Kidney (tissue), 14 donors: ENCODE measurements around the gene NR3C1. TPM values are rescaled to one million over a fixed set of nuclear protein-coding genes. Genes with fewer than 3 reads are reported as not detected.

ENCODE experiments used
- DNase-seq, 5 donors: peaks; one replicate each; pipeline ENCODE4 v3.0.0-alpha.2; 2013 to 2020
- FAIRE-seq: peaks from 2 replicates; lab custom pipeline; 2012; peaks lifted over from hg19 to GRCh38; lab: Jason Lieb, UNC
- H3K27ac ChIP-seq, 2 donors: one replicate each; pipeline ENCODE4 v1.7.0; 2013; ENCODE audit warnings: low read depth in 2 of 2, low read length in 2 of 2, inconsistent platforms in 1 of 2
- H3K27me3 ChIP-seq: one replicate; pipeline ENCODE4 v1.7.1; 2013; ENCODE audit warnings: low read length, inconsistent platforms; ENCODE audit not compliant: control insufficient read depth, insufficient read depth
- H3K36me3 ChIP-seq, 3 donors: one replicate each; pipeline versions ENCODE4 v1.7.0 to v1.7.1; 2013; ENCODE audit warnings: low read length in 3 of 3, control low read depth in 1 of 3, inconsistent platforms in 1 of 3; ENCODE audit not compliant: insufficient read depth in 3 of 3, control insufficient read depth in 2 of 3
- H3K4me1 ChIP-seq, 3 donors: one replicate each; pipeline versions ENCODE4 v1.7.0 to v1.7.1; 2013; ENCODE audit warnings: low read length in 3 of 3, inconsistent platforms in 1 of 3, low read depth in 1 of 3; ENCODE audit not compliant: control insufficient read depth in 2 of 3, insufficient read depth in 2 of 3
- H3K4me3 ChIP-seq, 3 donors: one replicate each; pipeline versions ENCODE4 v1.7.0 to v1.8.1; 2013; ENCODE audit warnings: low read length in 3 of 3, control low read depth in 1 of 3, inconsistent platforms in 1 of 3
- H3K9ac ChIP-seq, 3 donors: one replicate each; pipeline versions ENCODE4 v1.7.0 to v1.7.1; 2013; ENCODE audit warnings: low read length in 3 of 3, control low read depth in 1 of 3, inconsistent platforms in 1 of 3
- H3K9me3 ChIP-seq, 3 donors: one replicate each; pipeline versions ENCODE4 v1.7.0 to v1.7.1; 2013; ENCODE audit warnings: low read length in 3 of 3, control low read depth in 1 of 3, inconsistent platforms in 1 of 3; ENCODE audit not compliant: control insufficient read depth in 2 of 3, insufficient read depth in 1 of 3
- intact Hi-C: fragments of 100-400 bp; cut with DNase I; formaldehyde crosslinking; loops from one replicate; pipeline ENCODE4 v1.11.1; 2022
- polyA plus RNA-seq: library from polyadenylated mRNA; stranded (reverse); fragments of 350-450 nt; fragmentation: Illumina TruSeq; extraction: RNeasy Lipid Tissue Mini Kit (QIAGEN cat#74804); gene quantifications from one replicate; pipeline ENCODE4 v1.2.3, GENCODE V29; 2014; ENCODE audit warnings: low read depth, low replicate concordance; ENCODE audit not compliant: insufficient read depth
- total RNA-seq: library from RNA; stranded (reverse); fragmentation: NEBNext Ultra II Directional; extraction: Animal tissue kit (Norgen Biotek cat#: 25700); gene quantifications from one replicate; pipeline ENCODE4 v1.2.1, GENCODE V29; 2021
- TF ChIP-seq, protein P1 (sequence below): IDR thresholded peaks from 3 replicates; pipeline ENCODE4 v1.5.1; 2012; ENCODE audit warnings: mild to moderate bottlenecking, moderate library complexity, borderline replicate concordance; ENCODE audit not compliant: insufficient read depth; ENCODE audit errors: extremely low read depth
- donor health status: control.
- donor health status: control.
- donor health status: control.
- donor health status: control.
- donor health status: control.
- donor health status: DM: yes; HTN: yes; CAD: no.
- donor health status: Normal renal cell carcinoma (clear cell type).

NR3C1 gene
- total and polyA plus RNA-seq, 2 donors from 2014 or later, result 23.4 to 69.0 TPM

DNA sequence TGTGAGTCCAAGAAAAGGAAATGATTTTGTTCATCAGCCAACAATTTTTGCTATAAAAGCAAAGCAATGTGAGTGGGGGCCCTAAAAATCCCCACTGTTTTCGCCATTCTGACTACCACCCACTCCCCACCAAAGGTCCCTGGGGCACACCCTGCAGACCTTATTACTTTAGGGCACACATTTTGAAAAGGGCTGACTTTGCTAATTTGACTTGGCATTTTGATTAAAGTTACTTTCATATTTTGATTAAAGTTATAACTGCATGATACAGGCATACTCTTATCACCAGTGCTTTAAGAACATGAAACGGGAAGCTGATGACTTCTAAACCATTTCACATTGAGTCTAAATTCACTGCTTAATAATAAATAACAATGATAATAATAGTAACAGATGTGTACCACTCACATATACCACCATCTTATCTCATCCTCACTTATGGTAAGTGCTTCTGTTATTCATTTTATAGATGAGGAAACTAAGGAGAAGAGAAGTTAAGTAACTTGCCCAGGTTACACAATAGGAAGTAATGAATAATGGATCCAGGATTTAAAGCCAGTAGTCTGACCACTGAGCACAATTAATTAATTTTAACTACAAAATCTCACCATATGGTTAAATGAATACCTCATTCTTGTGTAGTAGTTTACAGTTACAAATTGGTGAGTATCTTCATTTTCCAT is 25.4 kb upstream of the NR3C1 start:
- H3K27ac ChIP-seq, result no peak overlapping the region
- no peaks in the 10 kb centered on the region for H3K27me3 ChIP-seq
- H3K36me3 ChIP-seq, result no peaks in the 10 kb centered on the region
- peaks cover 0 to 2% (median 0%) of the 10 kb centered on the region in 3 donors for H3K4me1 ChIP-seq
- no peak for DNase-seq
- no peak overlapping the region for H3K9ac ChIP-seq
- no peaks in the 10 kb centered on the region for H3K9me3 ChIP-seq
- FAIRE-seq, result no peak
- no peak overlapping the region for H3K4me3 ChIP-seq
- intact Hi-C loops, result no loop called here
- TF ChIP-seq, protein P1, sequence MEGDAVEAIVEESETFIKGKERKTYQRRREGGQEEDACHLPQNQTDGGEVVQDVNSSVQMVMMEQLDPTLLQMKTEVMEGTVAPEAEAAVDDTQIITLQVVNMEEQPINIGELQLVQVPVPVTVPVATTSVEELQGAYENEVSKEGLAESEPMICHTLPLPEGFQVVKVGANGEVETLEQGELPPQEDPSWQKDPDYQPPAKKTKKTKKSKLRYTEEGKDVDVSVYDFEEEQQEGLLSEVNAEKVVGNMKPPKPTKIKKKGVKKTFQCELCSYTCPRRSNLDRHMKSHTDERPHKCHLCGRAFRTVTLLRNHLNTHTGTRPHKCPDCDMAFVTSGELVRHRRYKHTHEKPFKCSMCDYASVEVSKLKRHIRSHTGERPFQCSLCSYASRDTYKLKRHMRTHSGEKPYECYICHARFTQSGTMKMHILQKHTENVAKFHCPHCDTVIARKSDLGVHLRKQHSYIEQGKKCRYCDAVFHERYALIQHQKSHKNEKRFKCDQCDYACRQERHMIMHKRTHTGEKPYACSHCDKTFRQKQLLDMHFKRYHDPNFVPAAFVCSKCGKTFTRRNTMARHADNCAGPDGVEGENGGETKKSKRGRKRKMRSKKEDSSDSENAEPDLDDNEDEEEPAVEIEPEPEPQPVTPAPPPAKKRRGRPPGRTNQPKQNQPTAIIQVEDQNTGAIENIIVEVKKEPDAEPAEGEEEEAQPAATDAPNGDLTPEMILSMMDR, result no peak

DNA sequence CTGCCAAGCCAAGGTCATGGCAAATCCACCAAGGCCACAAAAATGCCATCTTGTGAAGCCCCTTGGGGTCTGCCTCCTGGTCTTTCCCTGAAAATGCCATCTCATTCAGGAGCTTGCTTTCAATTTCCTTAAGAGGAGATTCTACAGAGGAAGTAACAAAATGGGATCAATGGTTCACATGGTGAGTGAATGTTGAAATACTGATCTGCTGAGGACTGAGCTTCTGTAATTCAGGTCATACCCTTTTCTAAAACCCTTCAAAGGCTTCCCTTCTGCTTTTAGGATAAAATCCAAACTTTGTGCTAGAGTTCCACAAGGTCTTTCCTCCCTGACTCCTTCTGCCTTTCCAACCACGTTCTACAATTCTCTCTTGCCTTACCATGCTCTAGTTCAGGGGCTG is 24.7 kb upstream of the NR3C1 start:
- no peak overlapping the region for H3K9ac ChIP-seq
- DNase-seq, result no peak
- TF ChIP-seq, protein P1, result no peak
- H3K4me3 ChIP-seq, result no peak overlapping the region
- no peak overlapping the region for H3K27ac ChIP-seq
- no peaks in the 10 kb centered on the region for H3K4me1 ChIP-seq
- H3K36me3 ChIP-seq, result no peaks in the 10 kb centered on the region
- intact Hi-C loops, result no loop called here
- no peaks in the 10 kb centered on the region for H3K9me3 ChIP-seq
- no peak for FAIRE-seq
- H3K27me3 ChIP-seq, result no peaks in the 10 kb centered on the region

DNA sequence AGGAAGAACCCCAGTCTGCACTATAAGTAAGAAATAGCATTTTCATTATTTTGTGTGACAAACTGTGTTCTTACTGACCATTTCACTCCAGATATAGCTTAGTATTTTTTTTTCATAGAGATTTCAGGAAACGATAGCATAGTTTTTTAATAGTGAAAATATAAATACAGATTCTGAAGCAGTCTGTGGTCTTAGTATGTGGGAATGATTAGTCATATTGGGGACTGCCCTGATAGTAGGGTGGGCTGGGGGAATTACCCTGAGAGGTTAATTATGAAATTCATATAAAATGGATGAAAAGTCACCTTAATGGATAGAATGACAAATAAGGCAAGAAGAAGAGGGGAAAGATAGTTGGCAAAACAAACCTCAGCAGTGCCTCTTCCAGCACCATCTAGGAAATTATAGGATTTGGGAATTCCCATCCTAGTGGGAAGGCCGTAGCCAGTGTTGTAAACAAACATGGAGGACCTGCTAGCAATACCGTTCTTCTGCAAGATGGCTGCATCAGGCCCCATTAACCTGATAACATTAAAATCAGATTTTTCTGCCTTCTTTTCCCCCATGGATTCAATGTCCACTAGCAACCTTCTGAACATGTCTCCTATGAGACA is 23.7 kb upstream of the NR3C1 start:
- H3K27ac ChIP-seq, result no peak overlapping the region
- no peak overlapping the region for H3K9ac ChIP-seq
- no peaks in the 10 kb centered on the region for H3K27me3 ChIP-seq
- intact Hi-C loops, result no loop called here
- H3K9me3 ChIP-seq, result no peaks in the 10 kb centered on the region
- no peak for FAIRE-seq
- H3K4me1 ChIP-seq, result no peaks in the 10 kb centered on the region
- no peak for DNase-seq
- TF ChIP-seq, protein P1, result no peak
- no peak overlapping the region for H3K4me3 ChIP-seq
- no peaks in the 10 kb centered on the region for H3K36me3 ChIP-seq
